ENCODE measurements around the gene PROK1.

- TF ChIP-seq CTCF (conservative IDR thresholded peaks at IDR 0.05; ENCODE audit: low read length) = no peak
- no peak for TF ChIP-seq EZH2phosphoT487 (IDR thresholded peaks at IDR 0.05; ENCODE audit: borderline replicate concordance, low read depth, low read length)
These were observed 33.9 kb downstream of the PROK1 start for GRCh38 chr1:110484801-110485200.

Data from OCI-LY7 (cell line).